ENCODE measurements around the gene MYO10.

- no peak for TF ChIP-seq POLR2A (IDR thresholded peaks at IDR 0.05)
- TF ChIP-seq CTCF (IDR thresholded peaks at IDR 0.05): no peak
These were observed 49.2 kb downstream of the MYO10 start for GRCh38 chr5:16886793-16887345.
